ENCODE data around the gene WIPF1. TPM values are rescaled to one million over a fixed set of nuclear protein-coding genes. Genes with fewer than 3 reads are reported as not detected.

The WIPF1 gene
- total RNA-seq, 1 experiment from 2014 or later = 7.3 TPM

- no peak for DNase-seq (ENCODE audit: low spot score)
Observed at GRCh38 chr2:174544156-174544555, 53.4 kb downstream of the WIPF1 start.

- DNase-seq (ENCODE audit: low spot score) = no peak
Observed at GRCh38 chr2:174540893-174541292, 56.7 kb downstream of the WIPF1 start.

GRCh38 chr2:174535757-174536703 lies 61.6 kb downstream of the WIPF1 start:
- no peak for DNase-seq (ENCODE audit: low spot score)

GRCh38 chr2:174535083-174535482 lies 62.5 kb downstream of the WIPF1 start:
- no peak for DNase-seq (ENCODE audit: low spot score)

- DNase-seq (ENCODE audit: low spot score) = no peak
Observed at GRCh38 chr2:174529916-174530315, 67.7 kb downstream of the WIPF1 start.

- DNase-seq (ENCODE audit: low spot score) = no peak
Observed at GRCh38 chr2:174527959-174528358, 69.6 kb downstream of the WIPF1 start.

- DNase-seq (ENCODE audit: low spot score) = no peak
Observed at GRCh38 chr2:174527101-174527721, 70.4 kb downstream of the WIPF1 start.

- no peak for DNase-seq (ENCODE audit: low spot score)
Observed at GRCh38 chr2:174524527-174524926, 73.1 kb downstream of the WIPF1 start.

GRCh38 chr2:174522553-174522952 lies 75.1 kb downstream of the WIPF1 start:
- DNase-seq (ENCODE audit: low spot score) = no peak

- DNase-seq (ENCODE audit: low spot score) = no peak
Observed at GRCh38 chr2:174518395-174518794, 79.2 kb downstream of the WIPF1 start.

- no peak for DNase-seq (ENCODE audit: low spot score)
Observed at GRCh38 chr2:174516501-174517378, 80.9 kb downstream of the WIPF1 start.

GRCh38 chr2:174512345-174512744 lies 85.3 kb downstream of the WIPF1 start:
- DNase-seq (ENCODE audit: low spot score) = no peak

GRCh38 chr2:174511580-174512260 lies 85.9 kb downstream of the WIPF1 start:
- no peak for DNase-seq (ENCODE audit: low spot score)

GRCh38 chr2:174510583-174511189 lies 86.9 kb downstream of the WIPF1 start:
- DNase-seq (ENCODE audit: low spot score) = no peak

Other genes starting within 250 kb of the WIPF1 start
- 15.4 and 15.6 TPM in 2 replicates for gene SCRN3, start 202.1 kb downstream of the WIPF1 start, total RNA-seq (2014; rRNA removed; shearing (Covaris generic))
- gene GPR155, start 110.8 kb downstream of the WIPF1 start, total RNA-seq (2014; rRNA removed; shearing (Covaris generic)) = 1.5 and 4.6 TPM in 2 replicates
- 0.94 and 1.1 TPM in 2 replicates for gene CHRNA1, start 166.7 kb upstream of the WIPF1 start, total RNA-seq (2014; rRNA removed; shearing (Covaris generic))

All from H4 (cell line).